ENCODE measurements around the gene CHST9. TPM values are rescaled to one million over a fixed set of nuclear protein-coding genes. Genes with fewer than 3 reads are reported as not detected.

CHST9 gene
- total RNA-seq, 1 experiment from 2014 or later, result 19.2 TPM

DNA sequence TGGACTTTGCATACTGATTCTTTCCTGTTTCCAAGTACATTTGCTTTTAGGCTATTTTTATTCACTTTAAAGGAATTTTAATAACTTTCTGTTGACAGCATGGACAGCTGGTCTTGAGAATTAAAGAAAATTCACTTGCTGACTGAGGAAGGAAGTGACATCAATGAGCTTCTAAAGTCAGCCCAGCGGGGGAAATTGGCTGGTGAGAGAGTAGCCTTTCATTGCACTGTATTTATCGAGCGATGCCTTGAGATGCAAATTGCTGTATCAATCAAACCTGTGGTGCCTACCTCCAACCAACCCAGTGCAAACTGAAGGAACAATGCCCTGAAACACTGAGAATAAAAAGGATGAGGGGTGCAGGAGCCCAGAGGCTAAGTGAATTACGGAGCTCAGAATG, 228.2 kb downstream of the CHST9 start (continued):
- TF ChIP-seq SOX15 (CRISPR knock-in tag; IDR thresholded peaks at IDR 0.05), result no peak
- 0 out of 2 replicates have a peak, but pooled peaks have one; percentile 14 for TF ChIP-seq CREM (CRISPR knock-in tag; IDR thresholded peaks at IDR 0.05)
- 0 out of 2 replicates have a peak, but pooled peaks have one; percentile 44 for TF ChIP-seq FOXK1 (CRISPR knock-in tag; IDR thresholded peaks at IDR 0.05)
- no peak for TF ChIP-seq KAT7 (CRISPR knock-in tag; IDR thresholded peaks at IDR 0.05; ENCODE audit: borderline replicate concordance)

DNA sequence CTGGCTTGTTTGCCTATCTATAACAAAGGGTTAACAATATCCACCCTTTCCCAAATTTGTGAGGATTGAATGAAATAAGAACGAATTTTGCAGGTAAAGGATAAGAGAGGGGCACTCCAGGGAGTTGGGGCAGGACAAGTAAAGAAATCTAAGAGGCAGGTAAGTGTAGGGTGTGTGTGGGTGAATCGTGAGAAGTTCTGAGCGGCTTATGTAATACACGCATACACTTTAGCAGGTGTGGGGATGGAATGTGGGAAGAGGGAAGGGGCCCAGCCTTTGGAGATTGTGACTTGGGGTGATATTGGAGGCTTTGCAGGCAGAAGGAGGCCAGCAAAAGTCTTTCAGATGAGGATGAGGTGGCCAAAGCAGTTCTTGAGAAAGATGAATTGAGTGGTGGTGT, 236.4 kb downstream of the CHST9 start:
- peaks cover 17% of the 10 kb centered on the region for H3K36me3 Mint-ChIP-seq
- H3K9me3 Mint-ChIP-seq, result peaks cover 17% of the 10 kb centered on the region
- H3K4me1 Mint-ChIP-seq, result peaks cover 20% of the 10 kb centered on the region
- ChIA-PET CTCF (no interaction called here), POLR2A (no interaction called here)
- no peak for ATAC-seq
- H3K27ac Mint-ChIP-seq, result no peak overlapping the region
- DNase-seq (ENCODE audit: low spot score), result no peak
- TF ChIP-seq, protein P1, sequence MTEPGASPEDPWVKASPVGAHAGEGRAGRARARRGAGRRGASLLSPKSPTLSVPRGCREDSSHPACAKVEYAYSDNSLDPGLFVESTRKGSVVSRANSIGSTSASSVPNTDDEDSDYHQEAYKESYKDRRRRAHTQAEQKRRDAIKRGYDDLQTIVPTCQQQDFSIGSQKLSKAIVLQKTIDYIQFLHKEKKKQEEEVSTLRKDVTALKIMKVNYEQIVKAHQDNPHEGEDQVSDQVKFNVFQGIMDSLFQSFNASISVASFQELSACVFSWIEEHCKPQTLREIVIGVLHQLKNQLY (CRISPR knock-in tag; IDR thresholded peaks at IDR 0.05), result no peak
- TF ChIP-seq ATF1 (CRISPR knock-in tag; IDR thresholded peaks at IDR 0.05) (no peak), OVOL2 (CRISPR knock-in tag; IDR thresholded peaks at IDR 0.05; ENCODE audit: borderline replicate concordance) (no peak), CREM (CRISPR knock-in tag; IDR thresholded peaks at IDR 0.05) (no peak), ZNF423 (CRISPR knock-in tag; IDR thresholded peaks at IDR 0.05) (no peak), ZNF671 (CRISPR knock-in tag; IDR thresholded peaks at IDR 0.05) (no peak), TP53 (CRISPR knock-in tag; IDR thresholded peaks at IDR 0.05) (no peak), GRHL2 (CRISPR knock-in tag; IDR thresholded peaks at IDR 0.05; ENCODE audit: insufficient replicate concordance, severe bottlenecking) (no peak), ZNF138 (CRISPR knock-in tag; conservative IDR thresholded peaks at IDR 0.05) (no peak)
- TF ChIP-seq, protein P2, sequence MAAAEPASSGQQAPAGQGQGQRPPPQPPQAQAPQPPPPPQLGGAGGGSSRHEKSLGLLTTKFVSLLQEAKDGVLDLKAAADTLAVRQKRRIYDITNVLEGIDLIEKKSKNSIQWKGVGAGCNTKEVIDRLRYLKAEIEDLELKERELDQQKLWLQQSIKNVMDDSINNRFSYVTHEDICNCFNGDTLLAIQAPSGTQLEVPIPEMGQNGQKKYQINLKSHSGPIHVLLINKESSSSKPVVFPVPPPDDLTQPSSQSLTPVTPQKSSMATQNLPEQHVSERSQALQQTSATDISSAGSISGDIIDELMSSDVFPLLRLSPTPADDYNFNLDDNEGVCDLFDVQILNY (CRISPR knock-in tag; IDR thresholded peaks at IDR 0.05), result no peak
- TF ChIP-seq, protein P3, sequence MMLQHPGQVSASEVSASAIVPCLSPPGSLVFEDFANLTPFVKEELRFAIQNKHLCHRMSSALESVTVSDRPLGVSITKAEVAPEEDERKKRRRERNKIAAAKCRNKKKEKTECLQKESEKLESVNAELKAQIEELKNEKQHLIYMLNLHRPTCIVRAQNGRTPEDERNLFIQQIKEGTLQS (CRISPR knock-in tag; conservative IDR thresholded peaks at IDR 0.05), result no peak
- TF ChIP-seq, protein P4, sequence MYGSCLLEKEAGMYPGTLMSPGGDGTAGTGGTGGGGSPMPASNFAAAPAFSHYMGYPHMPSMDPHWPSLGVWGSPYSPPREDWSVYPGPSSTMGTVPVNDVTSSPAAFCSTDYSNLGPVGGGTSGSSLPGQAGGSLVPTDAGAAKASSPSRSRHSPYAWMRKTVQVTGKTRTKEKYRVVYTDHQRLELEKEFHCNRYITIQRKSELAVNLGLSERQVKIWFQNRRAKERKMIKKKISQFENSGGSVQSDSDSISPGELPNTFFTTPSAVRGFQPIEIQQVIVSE (CRISPR knock-in tag; IDR thresholded peaks at IDR 0.05; ENCODE audit: borderline replicate concordance), result no peak
- TF ChIP-seq, protein P5, sequence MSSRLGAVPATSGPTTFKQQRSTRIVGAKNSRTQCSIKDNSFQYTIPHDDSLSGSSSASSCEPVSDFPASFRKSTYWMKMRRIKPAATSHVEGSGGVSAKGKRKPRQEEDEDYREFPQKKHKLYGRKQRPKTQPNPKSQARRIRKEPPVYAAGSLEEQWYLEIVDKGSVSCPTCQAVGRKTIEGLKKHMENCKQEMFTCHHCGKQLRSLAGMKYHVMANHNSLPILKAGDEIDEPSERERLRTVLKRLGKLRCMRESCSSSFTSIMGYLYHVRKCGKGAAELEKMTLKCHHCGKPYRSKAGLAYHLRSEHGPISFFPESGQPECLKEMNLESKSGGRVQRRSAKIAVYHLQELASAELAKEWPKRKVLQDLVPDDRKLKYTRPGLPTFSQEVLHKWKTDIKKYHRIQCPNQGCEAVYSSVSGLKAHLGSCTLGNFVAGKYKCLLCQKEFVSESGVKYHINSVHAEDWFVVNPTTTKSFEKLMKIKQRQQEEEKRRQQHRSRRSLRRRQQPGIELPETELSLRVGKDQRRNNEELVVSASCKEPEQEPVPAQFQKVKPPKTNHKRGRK (CRISPR knock-in tag; IDR thresholded peaks at IDR 0.05; ENCODE audit: borderline replicate concordance), result no peak
- no peaks in the 10 kb centered on the region for H3K27me3 Mint-ChIP-seq (ENCODE audit: low read depth)
- no peak overlapping the region for H3K4me3 Mint-ChIP-seq

DNA sequence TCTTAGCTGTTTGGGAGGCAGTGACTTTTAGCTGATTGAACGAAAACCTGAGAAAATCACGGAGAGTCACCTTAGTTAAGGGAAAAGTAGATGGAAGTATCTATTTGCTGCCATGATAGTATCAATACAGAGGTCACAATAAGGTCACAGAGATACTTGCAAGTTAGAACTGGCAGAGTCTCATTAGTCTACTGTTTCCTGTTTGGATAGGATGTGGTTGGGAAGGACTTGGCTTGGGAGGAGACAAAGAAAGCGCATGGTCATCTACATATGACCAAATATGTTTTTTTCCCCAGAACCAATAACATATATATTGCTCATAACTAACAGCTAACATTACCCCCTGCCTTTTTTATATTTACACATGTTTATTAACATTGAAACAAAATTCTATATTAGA, 241.2 kb downstream of the CHST9 start:
- Mint-ChIP-seq H3K4me3 (no peak overlapping the region), H3K4me1 (peaks cover 9% of the 10 kb centered on the region), H3K9me3 (peaks cover 21% of the 10 kb centered on the region), H3K36me3 (peaks cover 24% of the 10 kb centered on the region), H3K27me3 (ENCODE audit: low read depth) (no peaks in the 10 kb centered on the region), H3K27ac (no peak overlapping the region)
- no peak for DNase-seq (ENCODE audit: low spot score)
- ChIA-PET POLR2A (no interaction called here), CTCF (interaction anchor here (1.0 kb wide), 1 partner anchor 13 kb away, joined by 3 read pairs; no protein-coding TSS in a partner anchor)
- ATAC-seq, result no peak
- TF ChIP-seq, protein P6, sequence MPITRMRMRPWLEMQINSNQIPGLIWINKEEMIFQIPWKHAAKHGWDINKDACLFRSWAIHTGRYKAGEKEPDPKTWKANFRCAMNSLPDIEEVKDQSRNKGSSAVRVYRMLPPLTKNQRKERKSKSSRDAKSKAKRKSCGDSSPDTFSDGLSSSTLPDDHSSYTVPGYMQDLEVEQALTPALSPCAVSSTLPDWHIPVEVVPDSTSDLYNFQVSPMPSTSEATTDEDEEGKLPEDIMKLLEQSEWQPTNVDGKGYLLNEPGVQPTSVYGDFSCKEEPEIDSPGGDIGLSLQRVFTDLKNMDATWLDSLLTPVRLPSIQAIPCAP (CRISPR knock-in tag; IDR thresholded peaks at IDR 0.05), result no peak
- TF ChIP-seq, protein P7, sequence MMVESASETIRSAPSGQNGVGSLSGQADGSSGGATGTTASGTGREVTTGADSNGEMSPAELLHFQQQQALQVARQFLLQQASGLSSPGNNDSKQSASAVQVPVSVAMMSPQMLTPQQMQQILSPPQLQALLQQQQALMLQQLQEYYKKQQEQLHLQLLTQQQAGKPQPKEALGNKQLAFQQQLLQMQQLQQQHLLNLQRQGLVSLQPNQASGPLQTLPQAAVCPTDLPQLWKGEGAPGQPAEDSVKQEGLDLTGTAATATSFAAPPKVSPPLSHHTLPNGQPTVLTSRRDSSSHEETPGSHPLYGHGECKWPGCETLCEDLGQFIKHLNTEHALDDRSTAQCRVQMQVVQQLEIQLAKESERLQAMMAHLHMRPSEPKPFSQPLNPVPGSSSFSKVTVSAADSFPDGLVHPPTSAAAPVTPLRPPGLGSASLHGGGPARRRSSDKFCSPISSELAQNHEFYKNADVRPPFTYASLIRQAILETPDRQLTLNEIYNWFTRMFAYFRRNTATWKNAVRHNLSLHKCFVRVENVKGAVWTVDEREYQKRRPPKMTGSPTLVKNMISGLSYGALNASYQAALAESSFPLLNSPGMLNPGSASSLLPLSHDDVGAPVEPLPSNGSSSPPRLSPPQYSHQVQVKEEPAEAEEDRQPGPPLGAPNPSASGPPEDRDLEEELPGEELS (CRISPR knock-in tag; IDR thresholded peaks at IDR 0.05), result no peak
- TF ChIP-seq SP1 (CRISPR knock-in tag; conservative IDR thresholded peaks at IDR 0.05), result no peak
- TF ChIP-seq GTF2I (CRISPR knock-in tag; conservative IDR thresholded peaks at IDR 0.05), result no peak
- TF ChIP-seq, protein P5 (CRISPR knock-in tag; IDR thresholded peaks at IDR 0.05; ENCODE audit: borderline replicate concordance), result no peak
- TF ChIP-seq ESRRA (CRISPR knock-in tag; IDR thresholded peaks at IDR 0.05; ENCODE audit: borderline replicate concordance), result no peak
- TF ChIP-seq, protein P8, sequence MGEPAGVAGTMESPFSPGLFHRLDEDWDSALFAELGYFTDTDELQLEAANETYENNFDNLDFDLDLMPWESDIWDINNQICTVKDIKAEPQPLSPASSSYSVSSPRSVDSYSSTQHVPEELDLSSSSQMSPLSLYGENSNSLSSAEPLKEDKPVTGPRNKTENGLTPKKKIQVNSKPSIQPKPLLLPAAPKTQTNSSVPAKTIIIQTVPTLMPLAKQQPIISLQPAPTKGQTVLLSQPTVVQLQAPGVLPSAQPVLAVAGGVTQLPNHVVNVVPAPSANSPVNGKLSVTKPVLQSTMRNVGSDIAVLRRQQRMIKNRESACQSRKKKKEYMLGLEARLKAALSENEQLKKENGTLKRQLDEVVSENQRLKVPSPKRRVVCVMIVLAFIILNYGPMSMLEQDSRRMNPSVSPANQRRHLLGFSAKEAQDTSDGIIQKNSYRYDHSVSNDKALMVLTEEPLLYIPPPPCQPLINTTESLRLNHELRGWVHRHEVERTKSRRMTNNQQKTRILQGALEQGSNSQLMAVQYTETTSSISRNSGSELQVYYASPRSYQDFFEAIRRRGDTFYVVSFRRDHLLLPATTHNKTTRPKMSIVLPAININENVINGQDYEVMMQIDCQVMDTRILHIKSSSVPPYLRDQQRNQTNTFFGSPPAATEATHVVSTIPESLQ (CRISPR knock-in tag; IDR thresholded peaks at IDR 0.05), result no peak
- TF ChIP-seq ZNF219 (CRISPR knock-in tag; IDR thresholded peaks at IDR 0.05; ENCODE audit: borderline replicate concordance), result no peak
- no peak for TF ChIP-seq KAT7 (CRISPR knock-in tag; IDR thresholded peaks at IDR 0.05; ENCODE audit: borderline replicate concordance)

Data from WTC11 (cell line).